PC-9 (cell line): Measurements from ENCODE around the gene MBD2. TPM values are rescaled to one million over a fixed set of nuclear protein-coding genes. Genes with fewer than 3 reads are reported as not detected.

ENCODE experiments used
- BruUV-seq: library from RNA; stranded (reverse); fragments of 400-500 nt; replicated peaks from 2 replicates; lab custom pipeline; 2021; lab: Mats Ljungman, UMichigan
- CTCF ChIA-PET: fragments of 300-600 bp; sonication (Branson Sonifier 250); formaldehyde crosslinking; loops from one replicate; lab custom pipeline; 2022; ENCODE audit warnings: antibody characterized with exemption; lab: Charles Lee
- POLR2A ChIA-PET: fragments of 300-600 bp; sonication (Branson Sonifier 250); formaldehyde crosslinking; loops from one replicate; lab custom pipeline; 2022; ENCODE audit warnings: antibody characterized with exemption; ENCODE audit not compliant: unreplicated experiment; lab: Charles Lee
- DNase-seq, 2 experiments: peaks; one replicate each; pipeline versions ENCODE4 v3.0.0 to v3.0.0-alpha.2; 2015 to 2022; ENCODE audit warnings: mixed read lengths in 1 of 2
- H2AFZ ChIP-seq: fragments of 200-600 bp; sonication (generic); 2 replicates; pipeline ENCODE4 v1.8.1; 2017; ENCODE audit warnings: antibody characterized with exemption
- H3F3A ChIP-seq: fragments of 200-600 bp; sonication (generic); 2 replicates; pipeline ENCODE4 v1.8.1; 2017; ENCODE audit warnings: antibody characterized with exemption, mild to moderate bottlenecking, low read depth; ENCODE audit not compliant: insufficient read depth
- H3K27ac ChIP-seq: fragments of 200-600 bp; sonication (generic); 2 replicates; pipeline ENCODE4 v1.6.1; 2016; ENCODE audit warnings: mixed run types
- H3K27me3 ChIP-seq: fragments of 200-600 bp; sonication (generic); 2 replicates; pipeline ENCODE4 v1.6.1; 2016; ENCODE audit warnings: low read depth, mixed run types; ENCODE audit not compliant: insufficient read depth
- H3K36me3 ChIP-seq: fragments of 200-600 bp; sonication (generic); 2 replicates; pipeline ENCODE4 v1.6.1; 2016; ENCODE audit warnings: low read depth, mixed run types
- H3K4me1 ChIP-seq: fragments of 200-600 bp; sonication (generic); replicated peaks from 2 replicates; pipeline ENCODE4 v1.6.1; 2016; ENCODE audit warnings: mixed run types; ENCODE audit not compliant: insufficient read depth
- H3K4me2 ChIP-seq: fragments of 200-600 bp; sonication (generic); 2 replicates; pipeline ENCODE4 v1.6.1; 2017; ENCODE audit warnings: mixed run types
- H3K4me3 ChIP-seq: fragments of 200-600 bp; sonication (generic); 2 replicates; pipeline ENCODE4 v1.6.1; 2016; ENCODE audit warnings: mixed run types
- H3K79me2 ChIP-seq: fragments of 200-600 bp; sonication (generic); 2 replicates; pipeline ENCODE4 v1.6.1; 2017; ENCODE audit warnings: low read depth, mixed run types
- H3K9me2 ChIP-seq: fragments of 200-600 bp; sonication (generic); 2 replicates; pipeline ENCODE4 v1.8.1; 2017; ENCODE audit warnings: mild to moderate bottlenecking; ENCODE audit not compliant: insufficient read depth
- H3K9me3 ChIP-seq: fragments of 200-600 bp; sonication (generic); 2 replicates; pipeline ENCODE4 v1.8.1; 2016; ENCODE audit warnings: low read depth; ENCODE audit not compliant: insufficient read depth
- H4K20me1 ChIP-seq: fragments of 200-600 bp; sonication (generic); 2 replicates; pipeline ENCODE4 v1.8.1; 2017; ENCODE audit not compliant: insufficient read depth
- CTCF ChIP-seq: fragments of 200-600 bp; sonication (generic); conservative IDR thresholded peaks from 2 replicates; pipeline ENCODE4 v1.6.1; 2017; ENCODE audit warnings: mixed run types, antibody characterized with exemption, mild to moderate bottlenecking, moderate library complexity
- EZH2 ChIP-seq: fragments of 200-600 bp; sonication (generic); IDR thresholded peaks from 2 replicates; pipeline ENCODE4 v1.8.0; 2017; ENCODE audit warnings: antibody characterized with exemption, low read depth
- intact Hi-C: fragments of 100-400 bp; cut with micrococcal nuclease; formaldehyde crosslinking; loops from one replicate; pipeline ENCODE4 v1.10.0; 2022; ENCODE audit not compliant: unreplicated experiment
- total RNA-seq: library from RNA; stranded (reverse); gene quantifications from 2 replicates; pipeline ENCODE4 v1.2.3, GENCODE V29; 2021

Gene MBD2
- total RNA-seq, 1 experiment from 2014 or later: 72.0 TPM

GRCh38 chr18:54135216-54135615, 89.3 kb downstream of the MBD2 start:
- BruUV-seq: no TSS peak
- H3K79me2 ChIP-seq: no peaks in the 10 kb centered on the region
- no peak for DNase-seq
- no peaks in the 10 kb centered on the region for H3K9me3 ChIP-seq
- H3K27me3 ChIP-seq: no peaks in the 10 kb centered on the region
- TF ChIP-seq CTCF (no peak), EZH2 (no peak)
- H3K27ac ChIP-seq: no peak overlapping the region
- H4K20me1 ChIP-seq: no peaks in the 10 kb centered on the region
- H3K4me2 ChIP-seq: no peak overlapping the region
- no peaks in the 10 kb centered on the region for H3F3A ChIP-seq
- no peaks in the 10 kb centered on the region for H3K4me1 ChIP-seq
- intact Hi-C loops: no loop called here
- H3K9me2 ChIP-seq: no peaks in the 10 kb centered on the region
- no peak overlapping the region for H2AFZ ChIP-seq
- H3K36me3 ChIP-seq: no peaks in the 10 kb centered on the region
- ChIA-PET CTCF (no interaction called here), POLR2A (no interaction called here)
- no peak overlapping the region for H3K4me3 ChIP-seq

- POLR2A ChIA-PET: no interaction called here
- no peaks in the 10 kb centered on the region for H3K27me3 ChIP-seq
- no peaks in the 10 kb centered on the region for H4K20me1 ChIP-seq
- H3K9me3 ChIP-seq: no peaks in the 10 kb centered on the region
- DNase-seq: no peak
- no peak overlapping the region for H3K27ac ChIP-seq
- H3K36me3 ChIP-seq: no peaks in the 10 kb centered on the region
- no TSS peak for BruUV-seq
- no peak overlapping the region for H3K4me3 ChIP-seq
- no peaks in the 10 kb centered on the region for H3F3A ChIP-seq
- intact Hi-C loops: no loop called here
- H3K4me2 ChIP-seq: no peak overlapping the region
- CTCF ChIA-PET: no interaction called here
- no peaks in the 10 kb centered on the region for H3K79me2 ChIP-seq
- TF ChIP-seq CTCF (no peak), EZH2 (no peak)
- no peaks in the 10 kb centered on the region for H3K4me1 ChIP-seq
- no peaks in the 10 kb centered on the region for H3K9me2 ChIP-seq
- H2AFZ ChIP-seq: no peak overlapping the region
These were observed 90.4 kb downstream of the MBD2 start for GRCh38 chr18:54134053-54134452.

- CTCF ChIA-PET: no interaction called here
- H2AFZ ChIP-seq: no peak overlapping the region
- BruUV-seq: no TSS peak
- DNase-seq: no peak
- H3K36me3 ChIP-seq: no peaks in the 10 kb centered on the region
- no peaks in the 10 kb centered on the region for H3K27me3 ChIP-seq
- H3K9me2 ChIP-seq: no peaks in the 10 kb centered on the region
- H3K4me2 ChIP-seq: no peak overlapping the region
- H3K27ac ChIP-seq: no peak overlapping the region
- no peaks in the 10 kb centered on the region for H3F3A ChIP-seq
- POLR2A ChIA-PET: no interaction called here
- no peak for TF ChIP-seq CTCF
- no peak for TF ChIP-seq EZH2
- H3K79me2 ChIP-seq: no peaks in the 10 kb centered on the region
- no peaks in the 10 kb centered on the region for H4K20me1 ChIP-seq
- intact Hi-C loops: no loop called here
- H3K9me3 ChIP-seq: no peaks in the 10 kb centered on the region
- H3K4me3 ChIP-seq: no peak overlapping the region
- no peaks in the 10 kb centered on the region for H3K4me1 ChIP-seq
These were observed 93.8 kb downstream of the MBD2 start for GRCh38 chr18:54130631-54131030.
